ENCODE measurements around the gene KLK3. TPM values are rescaled to one million over a fixed set of nuclear protein-coding genes. Genes with fewer than 3 reads are reported as not detected.
"Not testable (repeated sequence)": the region's sequence is repeated elsewhere in the genome, so short reads cannot be mapped to it uniquely, and the experiment has no call there.

Gene KLK3
- not detected for total RNA-seq
- 0 reads per million in 2 donors for total RNA-seq

DNA sequence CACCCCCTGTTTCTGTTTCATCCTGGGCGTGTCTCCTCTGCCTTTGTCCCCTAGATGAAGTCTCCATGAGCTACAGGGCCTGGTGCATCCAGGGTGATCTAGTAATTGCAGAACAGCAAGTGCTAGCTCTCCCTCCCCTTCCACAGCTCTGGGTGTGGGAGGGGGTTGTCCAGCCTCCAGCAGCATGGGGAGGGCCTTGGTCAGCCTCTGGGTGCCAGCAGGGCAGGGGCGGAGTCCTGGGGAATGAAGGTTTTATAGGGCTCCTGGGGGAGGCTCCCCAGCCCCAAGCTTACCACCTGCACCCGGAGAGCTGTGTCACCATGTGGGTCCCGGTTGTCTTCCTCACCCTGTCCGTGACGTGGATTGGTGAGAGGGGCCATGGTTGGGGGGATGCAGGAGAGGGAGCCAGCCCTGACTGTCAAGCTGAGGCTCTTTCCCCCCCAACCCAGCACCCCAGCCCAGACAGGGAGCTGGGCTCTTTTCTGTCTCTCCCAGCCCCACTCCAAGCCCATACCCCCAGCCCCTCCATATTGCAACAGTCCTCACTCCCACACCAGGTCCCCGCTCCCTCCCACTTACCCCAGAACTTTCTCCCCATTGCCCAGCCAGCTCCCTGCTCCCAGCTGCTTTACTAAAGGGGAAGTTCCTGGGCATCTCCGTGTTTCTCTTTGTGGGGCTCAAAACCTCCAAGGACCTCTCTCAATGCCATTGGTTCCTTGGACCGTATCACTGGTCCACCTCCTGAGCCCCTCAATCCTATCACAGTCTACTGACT is at the start of gene KLK3:
TSS of gene KLK3 (plus strand) at position 280 of the 775 bp plus-strand sequence. CDS start at position 321, 41 bp downstream.
- H3K27ac Mint-ChIP-seq: no peak within 1 kb of the TSS
- H3K4me1 Mint-ChIP-seq: peaks cover 6% of the 10 kb centered on the region

DNA sequence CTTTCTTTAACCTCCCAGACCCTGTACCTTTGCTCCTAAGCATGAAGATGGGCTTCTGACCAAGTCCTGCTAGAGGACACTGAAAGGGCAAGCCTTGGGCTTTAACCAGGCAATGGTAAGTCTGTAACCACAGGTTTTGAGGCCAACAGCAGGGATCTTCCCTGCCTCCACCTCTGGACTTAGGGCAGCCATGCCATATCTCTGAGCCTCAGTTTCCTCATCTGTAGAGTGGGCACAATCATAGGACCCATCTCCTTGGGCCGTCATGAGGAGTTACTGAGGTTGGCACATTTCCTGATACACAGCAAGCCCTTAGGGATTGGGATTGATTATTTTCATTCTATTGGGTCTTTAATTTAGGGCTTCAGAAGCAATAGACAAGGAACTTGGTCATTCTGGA is 45.9 kb upstream of the KLK3 start:
- H3K27me3 Mint-ChIP-seq: peaks cover 7% of the 10 kb centered on the region
- no peak for ATAC-seq
- no peak overlapping the region for H3K4me3 Mint-ChIP-seq
- no peak overlapping the region for H3K27ac Mint-ChIP-seq
- no peak for DNase-seq
- H3K4me1 Mint-ChIP-seq: peaks cover 13% of the 10 kb centered on the region
- H3K9me3 ChIP-seq (ENCODE audit: control insufficient read depth, low read length, poor library complexity, severe bottlenecking): no peaks in the 10 kb centered on the region
- peaks cover 6% of the 10 kb centered on the region for H3K36me3 Mint-ChIP-seq (ENCODE audit: low read depth)

More for the DNA sequence above, at the start of gene KLK3:
- no peaks in the 10 kb centered on the region for H3K9me3 ChIP-seq (ENCODE audit: control insufficient read depth, low read length, poor library complexity, severe bottlenecking)
- DNase-seq: no peak
- ATAC-seq: no peak
- H3K27me3 Mint-ChIP-seq: peaks cover 85% of the 10 kb centered on the region
- H3K36me3 Mint-ChIP-seq (ENCODE audit: low read depth): peaks cover 22% of the 10 kb centered on the region
- no peak within 1 kb of the TSS for H3K4me3 Mint-ChIP-seq

DNA sequence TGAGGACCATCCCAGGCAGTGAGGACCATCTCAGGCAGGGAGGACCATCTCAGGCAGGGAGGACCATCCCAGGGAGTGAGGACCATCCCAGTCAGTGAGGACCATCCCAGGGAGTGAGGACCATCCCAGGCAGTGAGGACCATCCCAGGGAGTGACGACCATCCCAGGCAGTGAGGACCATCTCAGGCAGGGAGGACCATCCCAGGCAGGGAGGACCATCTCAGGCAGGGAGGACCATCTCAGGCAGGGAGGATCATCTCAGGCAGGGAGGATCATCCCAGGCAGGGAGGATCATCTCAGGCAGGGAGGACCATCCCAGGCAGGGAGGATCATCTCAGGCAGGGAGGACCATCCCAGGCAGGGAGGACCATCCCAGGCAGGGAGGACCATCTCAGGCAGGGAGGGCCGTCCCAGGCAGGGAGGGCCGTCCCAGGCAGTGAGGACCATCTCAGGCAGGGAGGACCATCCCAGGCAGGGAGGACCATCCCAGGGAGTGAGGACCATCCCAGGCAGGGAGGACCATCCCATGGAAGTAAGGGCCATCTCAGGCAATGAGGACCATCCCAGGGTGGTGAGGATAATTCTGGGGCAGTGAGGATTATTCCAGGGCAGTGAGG is 43.0 kb upstream of the KLK3 start:
- ATAC-seq; H3K4me3 Mint-ChIP-seq; DNase-seq; H3K27ac Mint-ChIP-seq; H3K4me1 Mint-ChIP-seq; H3K9me3 ChIP-seq (ENCODE audit: control insufficient read depth, low read length, poor library complexity, severe bottlenecking); H3K36me3 Mint-ChIP-seq (ENCODE audit: low read depth): not testable (repeated sequence)
- peaks cover 30% of the 10 kb centered on the region for H3K27me3 Mint-ChIP-seq

DNA sequence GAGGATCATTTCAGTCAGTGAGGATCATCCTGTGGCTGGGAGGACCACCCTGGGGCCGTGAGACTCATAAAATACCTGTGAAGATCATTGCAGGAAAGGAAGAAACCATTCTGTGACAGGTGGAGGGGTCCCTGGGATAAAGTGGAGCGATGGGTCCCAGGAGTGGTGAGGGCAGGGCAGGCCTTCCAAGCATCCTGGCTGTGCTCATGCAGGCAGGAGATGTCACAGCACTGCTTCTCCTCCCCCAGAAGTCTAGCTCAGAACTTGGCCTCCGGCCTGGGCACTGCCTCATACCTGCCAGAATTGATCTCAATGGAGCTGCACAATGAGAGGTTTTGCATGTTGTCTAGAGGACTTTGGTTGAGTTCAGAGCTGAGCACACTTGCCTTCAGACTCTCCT is 42.2 kb upstream of the KLK3 start:
- H3K9me3 ChIP-seq (ENCODE audit: control insufficient read depth, low read length, poor library complexity, severe bottlenecking): no peaks in the 10 kb centered on the region
- H3K27me3 Mint-ChIP-seq: peaks cover 34% of the 10 kb centered on the region
- no peak overlapping the region for H3K27ac Mint-ChIP-seq
- peaks cover 7% of the 10 kb centered on the region for H3K36me3 Mint-ChIP-seq (ENCODE audit: low read depth)
- peaks cover under 1% of the 10 kb centered on the region for H3K4me1 Mint-ChIP-seq
- DNase-seq (no peak), ATAC-seq (no peak)
- no peak overlapping the region for H3K4me3 Mint-ChIP-seq

DNA sequence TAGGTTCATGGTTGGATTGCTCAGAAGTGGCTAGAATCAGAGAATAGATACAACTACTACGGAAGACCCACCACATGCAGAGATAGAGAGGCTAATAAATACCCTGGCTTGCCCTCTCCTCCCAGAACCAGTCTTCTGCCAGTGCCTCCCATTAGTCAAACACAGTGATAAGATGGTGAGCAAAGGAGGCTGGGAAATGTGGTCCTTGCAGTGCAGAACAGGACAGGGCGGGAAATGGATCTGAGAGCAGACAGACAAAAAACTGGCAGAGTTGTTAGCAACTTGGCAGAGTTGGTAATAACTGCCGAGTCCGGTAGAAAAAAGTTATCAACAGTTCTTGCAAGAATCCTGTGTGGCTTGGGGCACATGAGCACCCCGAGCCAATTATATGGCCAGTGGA is 39.8 kb upstream of the KLK3 start:
- Mint-ChIP-seq H3K4me1 (peaks cover 9% of the 10 kb centered on the region), H3K4me3 (no peak overlapping the region), H3K27ac (no peak overlapping the region), H3K27me3 (peaks cover 58% of the 10 kb centered on the region), H3K36me3 (ENCODE audit: low read depth) (peaks cover 11% of the 10 kb centered on the region)
- DNase-seq (no peak), ATAC-seq (no peak)
- H3K9me3 ChIP-seq (ENCODE audit: control insufficient read depth, low read length, poor library complexity, severe bottlenecking): no peaks in the 10 kb centered on the region

GRCh38 chr19:50815439-50815838 is 39.3 kb upstream of the KLK3 start:
- peaks cover 13% of the 10 kb centered on the region for H3K4me1 Mint-ChIP-seq
- no peak overlapping the region for H3K27ac Mint-ChIP-seq
- no peaks in the 10 kb centered on the region for H3K9me3 ChIP-seq (ENCODE audit: control insufficient read depth, low read length, poor library complexity, severe bottlenecking)
- ATAC-seq (no peak), DNase-seq (no peak)
- peaks cover 64% of the 10 kb centered on the region for H3K27me3 Mint-ChIP-seq
- H3K4me3 Mint-ChIP-seq: no peak overlapping the region
- peaks cover 12% of the 10 kb centered on the region for H3K36me3 Mint-ChIP-seq (ENCODE audit: low read depth)

DNA sequence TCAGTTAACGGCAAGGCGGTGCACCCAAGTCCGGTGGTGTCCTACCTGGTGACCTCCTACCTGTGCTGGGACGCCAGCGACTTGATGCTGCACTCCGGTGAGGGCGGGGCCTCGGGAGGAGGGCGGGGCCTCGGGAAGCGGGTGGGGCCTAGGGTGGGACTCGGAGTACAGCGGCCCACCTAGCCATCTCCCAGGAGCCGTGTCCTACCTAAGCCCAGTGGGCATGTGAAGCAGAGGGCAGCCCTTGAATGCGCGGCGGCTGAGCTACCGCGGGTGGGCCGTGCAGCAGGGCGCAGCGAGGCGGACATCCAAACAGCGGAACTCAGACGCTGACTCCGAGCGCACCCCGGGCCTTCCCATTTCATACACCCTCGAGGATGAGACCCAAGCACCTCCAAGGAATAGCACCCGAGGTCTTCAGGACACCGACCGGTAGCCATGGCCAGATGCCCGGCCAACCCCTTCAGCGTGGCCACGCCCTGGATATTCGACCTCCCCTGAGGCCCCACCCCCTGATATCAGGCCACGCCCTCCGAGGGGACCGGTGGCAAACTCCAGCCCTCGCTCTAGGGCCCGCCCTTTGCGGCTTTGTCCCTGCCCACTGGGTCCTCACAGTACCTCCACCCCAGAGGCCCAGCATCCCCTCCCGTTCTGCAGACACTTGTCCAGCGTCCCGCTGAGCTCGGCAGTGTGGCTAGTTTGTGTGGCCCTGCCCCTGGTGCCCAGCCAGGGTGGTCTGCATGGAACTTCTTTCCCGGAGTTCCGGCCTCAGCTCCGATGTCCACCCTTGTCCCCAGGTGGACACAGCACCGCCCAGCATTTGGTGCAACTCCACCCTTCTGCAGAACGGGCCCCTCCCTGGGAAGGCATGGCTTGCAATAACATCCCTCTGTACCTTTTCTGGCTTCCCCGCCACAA is 36.5 kb upstream of the KLK3 start:
- H3K36me3 Mint-ChIP-seq (ENCODE audit: low read depth): peaks cover 17% of the 10 kb centered on the region
- H3K27me3 Mint-ChIP-seq: peaks cover 84% of the 10 kb centered on the region
- DNase-seq (peak in 2 of 3 donors; percentile 23 to 41), ATAC-seq (peak; percentile 67)
- H3K4me3 Mint-ChIP-seq: peak overlapping the region; percentile 85
- H3K9me3 ChIP-seq (ENCODE audit: control insufficient read depth, low read length, poor library complexity, severe bottlenecking): no peaks in the 10 kb centered on the region
- H3K27ac Mint-ChIP-seq: no peak overlapping the region
- H3K4me1 Mint-ChIP-seq: peaks cover 25% of the 10 kb centered on the region

DNA sequence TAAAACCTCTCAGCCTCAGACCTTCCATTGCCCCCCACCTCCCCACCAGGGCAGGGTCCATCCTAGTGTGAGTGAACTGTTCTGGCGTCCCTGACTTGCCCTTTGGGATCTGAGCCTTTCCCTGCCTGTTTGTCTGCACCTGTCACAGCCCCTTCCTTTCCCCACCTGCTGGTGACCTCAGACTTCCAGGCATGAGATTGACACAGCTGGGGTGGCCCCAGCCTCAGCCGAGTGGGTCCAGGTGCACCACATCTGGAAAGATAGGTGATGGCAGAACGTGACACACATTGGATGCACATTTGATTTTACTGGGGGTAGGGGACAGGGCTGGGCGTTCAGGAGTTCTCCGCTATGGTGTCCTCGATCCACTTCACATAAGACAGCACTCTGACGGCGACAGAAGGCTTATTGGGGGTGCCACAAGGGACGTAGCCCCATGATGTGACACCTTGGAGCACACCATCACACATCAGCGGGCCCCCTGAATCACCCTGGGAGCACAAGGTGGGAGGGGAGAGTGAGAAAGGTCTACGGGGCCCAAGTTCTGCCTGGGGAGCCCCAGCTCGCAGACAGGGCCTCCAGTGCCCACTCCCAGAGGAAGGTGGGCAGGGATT is 35.7 kb upstream of the KLK3 start:
- no peak for DNase-seq
- H3K27ac Mint-ChIP-seq: no peak overlapping the region
- H3K4me3 Mint-ChIP-seq: peak overlapping the region; percentile 85
- no peaks in the 10 kb centered on the region for H3K9me3 ChIP-seq (ENCODE audit: control insufficient read depth, low read length, poor library complexity, severe bottlenecking)
- H3K4me1 Mint-ChIP-seq: peaks cover 25% of the 10 kb centered on the region
- H3K36me3 Mint-ChIP-seq (ENCODE audit: low read depth): peaks cover 17% of the 10 kb centered on the region
- peaks cover 87% of the 10 kb centered on the region for H3K27me3 Mint-ChIP-seq
- ATAC-seq: no peak

GRCh38 chr19:50819636-50820035 is 35.1 kb upstream of the KLK3 start:
- DNase-seq (no peak), ATAC-seq (no peak)
- peaks cover 25% of the 10 kb centered on the region for H3K4me1 Mint-ChIP-seq
- H3K4me3 Mint-ChIP-seq: peak overlapping the region; percentile 63
- no peaks in the 10 kb centered on the region for H3K9me3 ChIP-seq (ENCODE audit: control insufficient read depth, low read length, poor library complexity, severe bottlenecking)
- peaks cover 17% of the 10 kb centered on the region for H3K36me3 Mint-ChIP-seq (ENCODE audit: low read depth)
- no peak overlapping the region for H3K27ac Mint-ChIP-seq
- H3K27me3 Mint-ChIP-seq: peaks cover 86% of the 10 kb centered on the region

GRCh38 chr19:50820086-50820485 is 34.6 kb upstream of the KLK3 start:
- no peaks in the 10 kb centered on the region for H3K9me3 ChIP-seq (ENCODE audit: control insufficient read depth, low read length, poor library complexity, severe bottlenecking)
- Mint-ChIP-seq H3K27ac (no peak overlapping the region), H3K4me3 (peak overlapping the region; percentile 63), H3K27me3 (peaks cover 82% of the 10 kb centered on the region), H3K4me1 (peaks cover 25% of the 10 kb centered on the region), H3K36me3 (ENCODE audit: low read depth) (peaks cover 17% of the 10 kb centered on the region)
- DNase-seq (no peak), ATAC-seq (no peak)

DNA sequence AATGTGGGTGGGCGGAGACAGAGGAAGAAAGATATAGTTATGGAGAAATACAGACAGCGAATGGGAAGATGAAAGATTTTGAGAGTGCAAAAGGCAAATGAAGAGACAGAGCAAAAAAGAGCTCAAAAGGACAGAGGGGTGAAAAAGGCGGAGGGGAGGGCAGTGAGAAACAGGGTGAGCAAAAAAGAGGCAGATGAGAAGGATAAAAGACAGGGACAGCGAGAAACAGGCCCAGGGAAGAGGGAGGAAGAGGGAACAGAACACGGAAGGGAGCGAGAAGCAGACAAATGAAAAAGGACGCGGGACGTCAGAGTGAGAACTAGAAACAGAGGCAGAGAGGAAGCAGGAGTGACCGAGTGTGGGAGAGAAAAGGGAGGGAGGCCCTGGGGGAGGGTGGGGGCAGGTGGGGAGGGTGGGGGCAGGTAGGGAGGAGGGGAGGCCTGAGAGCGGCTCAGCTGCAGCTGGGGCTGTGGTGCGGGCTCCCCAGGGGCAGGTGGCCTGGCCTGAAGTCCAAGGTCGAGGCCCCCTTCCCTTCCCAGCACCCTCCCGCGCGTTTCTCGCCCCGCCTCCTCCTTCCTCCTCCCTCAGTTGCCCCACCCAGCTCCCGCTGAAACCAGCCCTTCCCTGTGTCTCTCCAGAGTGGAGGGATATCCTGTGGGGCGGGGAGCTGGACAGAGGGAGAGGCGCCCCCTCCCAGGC is 34.0 kb upstream of the KLK3 start:
- H3K36me3 Mint-ChIP-seq (ENCODE audit: low read depth): peaks cover 17% of the 10 kb centered on the region
- ATAC-seq (no peak), DNase-seq (no peak)
- H3K4me1 Mint-ChIP-seq: peaks cover 25% of the 10 kb centered on the region
- H3K27me3 Mint-ChIP-seq: peaks cover 76% of the 10 kb centered on the region
- no peaks in the 10 kb centered on the region for H3K9me3 ChIP-seq (ENCODE audit: control insufficient read depth, low read length, poor library complexity, severe bottlenecking)
- H3K4me3 Mint-ChIP-seq: peak overlapping the region; percentile 63
- H3K27ac Mint-ChIP-seq: no peak overlapping the region

DNA sequence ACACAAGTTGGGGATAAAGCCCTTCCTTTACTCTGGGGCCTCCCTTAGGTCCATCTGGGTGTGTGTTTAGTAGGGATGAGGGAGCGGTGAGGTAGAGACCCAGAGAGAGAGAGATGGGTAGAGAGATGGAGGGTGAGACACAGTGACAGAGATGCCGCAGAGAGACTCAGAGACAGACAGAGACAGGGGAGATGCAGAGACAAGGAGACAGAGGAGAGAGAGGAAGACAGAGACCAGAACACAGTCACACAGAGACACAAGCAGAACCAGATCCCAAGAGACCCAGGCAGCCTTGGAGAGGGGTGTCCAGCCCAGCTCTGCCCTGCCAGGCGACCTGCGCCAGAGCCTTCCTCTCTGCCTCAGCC is 33.5 kb upstream of the KLK3 start:
- Mint-ChIP-seq H3K27ac (no peak overlapping the region), H3K4me1 (peaks cover 25% of the 10 kb centered on the region), H3K27me3 (peaks cover 71% of the 10 kb centered on the region), H3K4me3 (peak overlapping the region; percentile 15), H3K36me3 (ENCODE audit: low read depth) (peaks cover 19% of the 10 kb centered on the region)
- DNase-seq (no peak), ATAC-seq (no peak)
- no peaks in the 10 kb centered on the region for H3K9me3 ChIP-seq (ENCODE audit: control insufficient read depth, low read length, poor library complexity, severe bottlenecking)
